Measurements from ENCODE around the gene PTGIS.

PTGIS gene

GRCh38 chr20:49591217-49591865 is 23.4 kb upstream of the PTGIS start:
- Histone ChIP-seq H3K27me3 (ENCODE audit: insufficient read depth, low read length) (peaks cover 4% of the 10 kb centered on the region), H3K36me3 (ENCODE audit: insufficient read depth, low read length) (no peaks in the 10 kb centered on the region), H3K4me3 (ENCODE audit: low read length) (no peak overlapping the region), H2AFZ (ENCODE audit: low read depth, low read length) (no peak overlapping the region), H3K4me1 (ENCODE audit: insufficient read depth, low read length) (no peaks in the 10 kb centered on the region), H3K9me3 (ENCODE audit: low read length) (no peaks in the 10 kb centered on the region)

GRCh38 chr20:49590163-49591017 is 22.5 kb upstream of the PTGIS start:
- no peaks in the 10 kb centered on the region for H3K4me1 ChIP-seq (ENCODE audit: insufficient read depth, low read length)
- H2AFZ ChIP-seq (ENCODE audit: low read depth, low read length): no peak overlapping the region
- no peak overlapping the region for H3K4me3 ChIP-seq (ENCODE audit: low read length)
- H3K9me3 ChIP-seq (ENCODE audit: low read length): no peaks in the 10 kb centered on the region
- peaks cover under 1% of the 10 kb centered on the region for H3K27me3 ChIP-seq (ENCODE audit: insufficient read depth, low read length)
- no peaks in the 10 kb centered on the region for H3K36me3 ChIP-seq (ENCODE audit: insufficient read depth, low read length)

- H3K27me3 ChIP-seq (ENCODE audit: insufficient read depth, low read length): no peaks in the 10 kb centered on the region
- H2AFZ ChIP-seq (ENCODE audit: low read depth, low read length): no peak overlapping the region
- H3K36me3 ChIP-seq (ENCODE audit: insufficient read depth, low read length): no peaks in the 10 kb centered on the region
- H3K9me3 ChIP-seq (ENCODE audit: low read length): no peaks in the 10 kb centered on the region
- H3K4me3 ChIP-seq (ENCODE audit: low read length): no peak overlapping the region
- no peaks in the 10 kb centered on the region for H3K4me1 ChIP-seq (ENCODE audit: insufficient read depth, low read length)
These were observed 21.8 kb upstream of the PTGIS start for GRCh38 chr20:49589747-49590146.

- Histone ChIP-seq H3K4me3 (ENCODE audit: low read length) (no peak overlapping the region), H2AFZ (ENCODE audit: low read depth, low read length) (no peak overlapping the region), H3K27me3 (ENCODE audit: insufficient read depth, low read length) (no peaks in the 10 kb centered on the region), H3K4me1 (ENCODE audit: insufficient read depth, low read length) (no peaks in the 10 kb centered on the region), H3K9me3 (ENCODE audit: low read length) (peaks cover 2% of the 10 kb centered on the region), H3K36me3 (ENCODE audit: insufficient read depth, low read length) (no peaks in the 10 kb centered on the region)
These were observed 19.2 kb upstream of the PTGIS start for GRCh38 chr20:49587111-49587570.

GRCh38 chr20:49585585-49586245 is 17.8 kb upstream of the PTGIS start:
- H2AFZ ChIP-seq (ENCODE audit: low read depth, low read length): no peak overlapping the region
- no peaks in the 10 kb centered on the region for H3K4me1 ChIP-seq (ENCODE audit: insufficient read depth, low read length)
- H3K27me3 ChIP-seq (ENCODE audit: insufficient read depth, low read length): no peaks in the 10 kb centered on the region
- peaks cover 2% of the 10 kb centered on the region for H3K9me3 ChIP-seq (ENCODE audit: low read length)
- H3K4me3 ChIP-seq (ENCODE audit: low read length): no peak overlapping the region
- H3K36me3 ChIP-seq (ENCODE audit: insufficient read depth, low read length): no peaks in the 10 kb centered on the region

GRCh38 chr20:49584418-49585382 is 16.8 kb upstream of the PTGIS start:
- Histone ChIP-seq H3K9me3 (ENCODE audit: low read length) (peaks cover 2% of the 10 kb centered on the region), H3K4me3 (ENCODE audit: low read length) (no peak overlapping the region), H3K4me1 (ENCODE audit: insufficient read depth, low read length) (no peaks in the 10 kb centered on the region), H3K36me3 (ENCODE audit: insufficient read depth, low read length) (no peaks in the 10 kb centered on the region), H3K27me3 (ENCODE audit: insufficient read depth, low read length) (peaks cover 5% of the 10 kb centered on the region), H2AFZ (ENCODE audit: low read depth, low read length) (no peak overlapping the region)

GRCh38 chr20:49583669-49584417 is 15.9 kb upstream of the PTGIS start:
- H3K4me3 ChIP-seq (ENCODE audit: low read length): no peak overlapping the region
- peaks cover 2% of the 10 kb centered on the region for H3K9me3 ChIP-seq (ENCODE audit: low read length)
- peaks cover 11% of the 10 kb centered on the region for H3K27me3 ChIP-seq (ENCODE audit: insufficient read depth, low read length)
- H3K4me1 ChIP-seq (ENCODE audit: insufficient read depth, low read length): no peaks in the 10 kb centered on the region
- no peak overlapping the region for H2AFZ ChIP-seq (ENCODE audit: low read depth, low read length)
- H3K36me3 ChIP-seq (ENCODE audit: insufficient read depth, low read length): no peaks in the 10 kb centered on the region

GRCh38 chr20:49583343-49583668 is 15.4 kb upstream of the PTGIS start:
- H3K27me3 ChIP-seq (ENCODE audit: insufficient read depth, low read length): peaks cover 15% of the 10 kb centered on the region
- no peak overlapping the region for H3K4me3 ChIP-seq (ENCODE audit: low read length)
- H3K9me3 ChIP-seq (ENCODE audit: low read length): peaks cover 2% of the 10 kb centered on the region
- no peak overlapping the region for H2AFZ ChIP-seq (ENCODE audit: low read depth, low read length)
- H3K4me1 ChIP-seq (ENCODE audit: insufficient read depth, low read length): no peaks in the 10 kb centered on the region
- no peaks in the 10 kb centered on the region for H3K36me3 ChIP-seq (ENCODE audit: insufficient read depth, low read length)

GRCh38 chr20:49582413-49583334 is 14.7 kb upstream of the PTGIS start:
- Histone ChIP-seq H3K4me1 (ENCODE audit: insufficient read depth, low read length) (no peaks in the 10 kb centered on the region), H3K9me3 (ENCODE audit: low read length) (peaks cover 2% of the 10 kb centered on the region), H3K36me3 (ENCODE audit: insufficient read depth, low read length) (no peaks in the 10 kb centered on the region), H2AFZ (ENCODE audit: low read depth, low read length) (no peak overlapping the region), H3K4me3 (ENCODE audit: low read length) (no peak overlapping the region), H3K27me3 (ENCODE audit: insufficient read depth, low read length) (peaks cover 15% of the 10 kb centered on the region)

- Histone ChIP-seq H3K4me3 (ENCODE audit: low read length) (no peak overlapping the region), H3K36me3 (ENCODE audit: insufficient read depth, low read length) (no peaks in the 10 kb centered on the region), H3K27me3 (ENCODE audit: insufficient read depth, low read length) (peaks cover 15% of the 10 kb centered on the region), H3K9me3 (ENCODE audit: low read length) (peaks cover 2% of the 10 kb centered on the region), H2AFZ (ENCODE audit: low read depth, low read length) (no peak overlapping the region), H3K4me1 (ENCODE audit: insufficient read depth, low read length) (no peaks in the 10 kb centered on the region)
These were observed 13.5 kb upstream of the PTGIS start for GRCh38 chr20:49581482-49581881.

- Histone ChIP-seq H3K27me3 (ENCODE audit: insufficient read depth, low read length) (peaks cover 15% of the 10 kb centered on the region), H3K9me3 (ENCODE audit: low read length) (peaks cover 2% of the 10 kb centered on the region), H2AFZ (ENCODE audit: low read depth, low read length) (no peak overlapping the region), H3K4me1 (ENCODE audit: insufficient read depth, low read length) (no peaks in the 10 kb centered on the region), H3K36me3 (ENCODE audit: insufficient read depth, low read length) (no peaks in the 10 kb centered on the region), H3K4me3 (ENCODE audit: low read length) (no peak overlapping the region)
These were observed 12.9 kb upstream of the PTGIS start for GRCh38 chr20:49580813-49581174.

Measured in neuron (in vitro differentiated cells).